PC-3 (cell line): Measurements from ENCODE around the gene CFAP299.

Experiments
- EZH2 ChIP-seq: fragments of 300-600 bp; sonication (generic); IDR thresholded peaks from one replicate; pipeline ENCODE4 v1.6.1; 2017; ENCODE audit warnings: antibody characterized with exemption, mild to moderate bottlenecking, low read length; ENCODE audit not compliant: unreplicated experiment
- EZH2phosphoT487 ChIP-seq: fragments of 300-600 bp; sonication (generic); IDR thresholded peaks from 2 replicates; pipeline ENCODE4 v1.6.1; 2018; ENCODE audit warnings: mild to moderate bottlenecking, antibody characterized with exemption, low read length, borderline replicate concordance
- TF ChIP-seq, protein P1 (sequence below): fragments of 300-600 bp; sonication (generic); conservative IDR thresholded peaks from 2 replicates; pipeline ENCODE4 v1.5.1; 2017; ENCODE audit warnings: antibody characterized with exemption, low read depth, mild to moderate bottlenecking, low read length

DNA sequence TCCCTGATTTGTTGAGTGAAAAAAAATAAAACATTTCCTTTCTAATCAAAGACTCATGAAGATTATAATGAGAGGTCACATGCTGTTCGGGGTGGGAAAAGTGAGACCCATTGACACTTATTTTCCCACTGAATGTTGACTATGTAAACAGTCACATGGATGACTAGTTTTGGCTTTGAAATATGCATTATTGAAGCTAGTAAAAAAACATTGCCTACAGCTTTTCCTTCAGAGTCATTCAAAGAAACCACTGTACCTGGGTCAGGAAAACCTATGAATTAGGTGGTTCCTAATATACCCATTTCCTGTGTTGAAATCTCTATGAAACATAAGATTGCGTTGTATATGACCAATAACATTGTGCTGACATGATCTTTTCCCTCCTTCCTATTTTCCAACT, 251.2 kb downstream of the CFAP299 start:
- no peak for TF ChIP-seq EZH2
- TF ChIP-seq, protein P1, sequence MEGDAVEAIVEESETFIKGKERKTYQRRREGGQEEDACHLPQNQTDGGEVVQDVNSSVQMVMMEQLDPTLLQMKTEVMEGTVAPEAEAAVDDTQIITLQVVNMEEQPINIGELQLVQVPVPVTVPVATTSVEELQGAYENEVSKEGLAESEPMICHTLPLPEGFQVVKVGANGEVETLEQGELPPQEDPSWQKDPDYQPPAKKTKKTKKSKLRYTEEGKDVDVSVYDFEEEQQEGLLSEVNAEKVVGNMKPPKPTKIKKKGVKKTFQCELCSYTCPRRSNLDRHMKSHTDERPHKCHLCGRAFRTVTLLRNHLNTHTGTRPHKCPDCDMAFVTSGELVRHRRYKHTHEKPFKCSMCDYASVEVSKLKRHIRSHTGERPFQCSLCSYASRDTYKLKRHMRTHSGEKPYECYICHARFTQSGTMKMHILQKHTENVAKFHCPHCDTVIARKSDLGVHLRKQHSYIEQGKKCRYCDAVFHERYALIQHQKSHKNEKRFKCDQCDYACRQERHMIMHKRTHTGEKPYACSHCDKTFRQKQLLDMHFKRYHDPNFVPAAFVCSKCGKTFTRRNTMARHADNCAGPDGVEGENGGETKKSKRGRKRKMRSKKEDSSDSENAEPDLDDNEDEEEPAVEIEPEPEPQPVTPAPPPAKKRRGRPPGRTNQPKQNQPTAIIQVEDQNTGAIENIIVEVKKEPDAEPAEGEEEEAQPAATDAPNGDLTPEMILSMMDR, result no peak
- TF ChIP-seq EZH2phosphoT487, result no peak
